H1 (cell line): ENCODE measurements around the gene CRYBB1. TPM values are rescaled to one million over a fixed set of nuclear protein-coding genes. Genes with fewer than 3 reads are reported as not detected.

Source experiments
- CHD7 ChIP-seq: fragments of 300-600 bp; sonication (generic); IDR thresholded peaks from 2 replicates; pipeline ENCODE4 v1.7.1; 2012; ENCODE audit warnings: low read length, moderate library complexity, mild to moderate bottlenecking, inconsistent platforms; ENCODE audit not compliant: insufficient replicate concordance
- CREB1 ChIP-seq: IDR thresholded peaks from 2 replicates; pipeline ENCODE4 v1.6.1; 2012; ENCODE audit warnings: inconsistent platforms
- E2F6 ChIP-seq: IDR thresholded peaks from 2 replicates; pipeline ENCODE4 v1.6.1; 2012; ENCODE audit warnings: inconsistent platforms
- EP300 ChIP-seq, 2 experiments: IDR thresholded peaks; 1 replicate in 1 of 2; 2 replicates in 1 of 2; pipeline ENCODE4 v1.6.1; 2011 to 2012; ENCODE audit warnings: low read depth in 2 of 2, low read length in 2 of 2, mild to moderate bottlenecking in 2 of 2, borderline replicate concordance in 1 of 2, inconsistent platforms in 1 of 2, moderate library complexity in 1 of 2
- PHF8 ChIP-seq: fragments of 200-600 bp; sonication (generic); conservative IDR thresholded peaks from 2 replicates; pipeline ENCODE4 v1.7.1; 2012; ENCODE audit warnings: low read depth, mild to moderate bottlenecking, inconsistent platforms, low read length, moderate library complexity
- RNF2 ChIP-seq: fragments of 200-900, 300-1000 bp; sonication (generic); IDR thresholded peaks from 2 replicates; pipeline ENCODE4 v1.7.1; 2016; ENCODE audit warnings: borderline replicate concordance, low read depth, mild to moderate bottlenecking, antibody characterized with exemption, low read length; ENCODE audit not compliant: poor library complexity, severe bottlenecking; ENCODE audit errors: missing control alignments
- SIN3A ChIP-seq, 2 experiments: IDR thresholded peaks in 1 of 2; conservative IDR thresholded peaks in 1 of 2; 2 replicates each; pipeline ENCODE4 v1.6.1; 2011 to 2012; ENCODE audit warnings: low read length in 2 of 2, improper control_type of control experiment in 1 of 2, low read depth in 1 of 2, mild to moderate bottlenecking in 1 of 2
- ZNF274 ChIP-seq: IDR thresholded peaks from 2 replicates; pipeline ENCODE4 v1.7.0; 2012; ENCODE audit warnings: low read length, borderline replicate concordance; ENCODE audit errors: extremely low read depth
- polyA plus RNA-seq, 7 experiments: library from polyadenylated mRNA; depleted of rRNA in 3 of 7; stranded (reverse) in 5 of 7; unstranded in 2 of 7; fragments of >200 nt in 5 of 7; fragments of 200-250 nt in 2 of 7; gene quantifications; 1 replicate in 5 of 7; 2 replicates in 1 of 7; 4 replicates in 1 of 7; pipeline versions ENCODE4 v1.2.1 to v1.2.3, GENCODE V29; 2011 to 2013; ENCODE audit warnings: missing spikeins in 2 of 7, mixed read lengths in 2 of 7
- total RNA-seq: library from RNA; stranded (reverse); fragmentation: NEBNext Ultra II Directional; extraction: Animal tissue kit (Norgen Biotek cat#: 25700); gene quantifications from 2 replicates; pipeline ENCODE4 v1.2.1, GENCODE V29; 2021
- TF ChIP-seq, protein P1 (sequence below): IDR thresholded peaks from 2 replicates; pipeline ENCODE4 v1.6.1; 2012; ENCODE audit warnings: inconsistent platforms

The CRYBB1 gene
- total and polyA plus RNA-seq, 2 of the 8 experiments (the other 6 are each of a cell fraction or from before 2014, with no cell fraction given): 1.7 to 6.0 TPM

DNA sequence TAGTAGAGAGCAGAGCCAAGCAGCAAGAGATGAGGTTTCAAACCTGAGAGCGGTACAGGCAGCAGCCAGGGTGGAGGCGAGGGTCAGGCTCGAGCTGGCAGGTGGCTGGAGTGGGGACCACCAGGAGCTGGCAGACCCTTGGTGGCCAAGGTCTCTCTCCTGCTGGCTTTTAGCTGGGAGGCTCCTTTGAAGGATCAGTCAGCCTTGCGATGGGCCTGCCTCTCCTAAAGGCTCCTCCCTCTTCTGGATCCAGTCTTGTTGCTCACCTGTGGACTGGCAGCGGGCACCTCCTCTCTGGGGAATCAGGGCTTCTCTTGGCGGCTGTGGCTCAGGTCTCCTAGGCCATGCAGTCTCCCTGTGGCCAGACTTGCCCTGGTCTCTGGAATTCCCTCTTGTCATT, 52.6 kb downstream of the CRYBB1 start (continued):
- TF ChIP-seq CHD7 (no peak), CREB1 (no peak), E2F6 (no peak), EP300 (IDR thresholded peaks at IDR 0.05; ENCODE audit: borderline replicate concordance in 1 of 2, low read depth in 2 of 2, low read length in 2 of 2) (no peak), PHF8 (no peak), RNF2 (no peak), ZNF274 (no peak), SIN3A (conservative IDR thresholded peaks at IDR 0.05 in 1 of 2, IDR thresholded peaks at IDR 0.05 in 1 of 2; ENCODE audit: low read depth in 1 of 2, low read length in 2 of 2) (no peak)
- TF ChIP-seq, protein P1, sequence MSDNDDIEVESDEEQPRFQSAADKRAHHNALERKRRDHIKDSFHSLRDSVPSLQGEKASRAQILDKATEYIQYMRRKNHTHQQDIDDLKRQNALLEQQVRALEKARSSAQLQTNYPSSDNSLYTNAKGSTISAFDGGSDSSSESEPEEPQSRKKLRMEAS: no peak
